ENCODE results near the gene PPFIA1. TPM values are rescaled to one million over a fixed set of nuclear protein-coding genes. Genes with fewer than 3 reads are reported as not detected.

Gene PPFIA1
- total RNA-seq, 1 donor from 2014 or later = 52.3 TPM

- peaks cover 2% of the 10 kb centered on the region for H3K27me3 Mint-ChIP-seq (ENCODE audit: unreplicated experiment)
- H3K36me3 Mint-ChIP-seq (ENCODE audit: low read depth, unreplicated experiment) = peaks cover 19% of the 10 kb centered on the region
- H3K4me3 Mint-ChIP-seq (ENCODE audit: unreplicated experiment) = no peak overlapping the region
- H3K9me3 Mint-ChIP-seq (ENCODE audit: unreplicated experiment) = no peaks in the 10 kb centered on the region
- no peak overlapping the region for H3K27ac Mint-ChIP-seq (ENCODE audit: unreplicated experiment)
- TF ChIP-seq CTCF (IDR thresholded peaks at IDR 0.05; ENCODE audit: unreplicated experiment) = no peak
- no peak for DNase-seq (ENCODE audit: low spot score)
- H3K4me1 Mint-ChIP-seq (ENCODE audit: unreplicated experiment) = no peaks in the 10 kb centered on the region
These were observed 101.6 kb downstream of the PPFIA1 start for GRCh38 chr11:70372076-70372475.

DNA sequence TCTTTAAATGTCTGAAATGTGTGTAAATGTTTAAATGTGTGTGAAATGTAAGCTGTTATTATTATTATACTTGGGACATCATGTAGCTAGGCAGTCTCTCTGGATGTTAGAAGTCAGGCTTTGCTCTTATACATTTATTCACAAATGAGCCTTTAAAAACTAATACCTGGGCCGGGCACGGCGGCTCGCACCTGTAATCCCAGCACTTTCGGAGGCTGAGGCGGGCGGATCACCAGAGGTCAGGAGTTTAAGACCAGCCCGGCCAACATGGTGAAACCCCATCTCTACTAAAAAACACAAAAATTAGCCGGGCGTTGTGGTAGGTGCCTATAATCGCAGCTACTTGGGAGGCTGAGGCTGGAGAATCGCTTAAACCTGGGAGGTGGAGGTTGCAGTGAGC, 106.1 kb downstream of the PPFIA1 start:
- H3K4me3 Mint-ChIP-seq (ENCODE audit: unreplicated experiment) = no peak overlapping the region
- DNase-seq (ENCODE audit: low spot score) = no peak
- H3K9me3 Mint-ChIP-seq (ENCODE audit: unreplicated experiment) = no peaks in the 10 kb centered on the region
- H3K4me1 Mint-ChIP-seq (ENCODE audit: unreplicated experiment) = no peaks in the 10 kb centered on the region
- H3K27me3 Mint-ChIP-seq (ENCODE audit: unreplicated experiment) = peaks cover 2% of the 10 kb centered on the region
- no peak overlapping the region for H3K27ac Mint-ChIP-seq (ENCODE audit: unreplicated experiment)
- H3K36me3 Mint-ChIP-seq (ENCODE audit: low read depth, unreplicated experiment) = peaks cover 18% of the 10 kb centered on the region
- no peak for TF ChIP-seq CTCF (IDR thresholded peaks at IDR 0.05; ENCODE audit: unreplicated experiment)

DNA sequence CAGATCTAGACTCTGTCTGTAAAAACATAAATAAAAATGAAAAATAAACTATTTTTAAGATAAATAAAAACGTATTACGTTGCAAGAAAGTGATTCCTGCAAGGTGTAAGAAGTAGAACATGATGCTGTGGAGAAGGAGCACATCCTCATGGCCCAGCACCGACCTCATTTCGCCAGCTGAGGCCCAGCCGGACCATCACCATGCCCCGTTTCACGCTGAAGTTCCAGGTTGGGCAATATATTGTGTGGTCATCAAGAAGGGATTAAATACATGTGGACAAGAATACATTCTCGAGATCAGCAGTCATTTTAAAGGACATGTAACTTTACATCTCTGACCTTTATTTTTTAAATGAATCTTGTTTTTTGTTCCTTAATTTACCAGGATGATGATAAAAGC, 107.2 kb downstream of the PPFIA1 start:
- DNase-seq (ENCODE audit: low spot score) = no peak
- H3K36me3 Mint-ChIP-seq (ENCODE audit: low read depth, unreplicated experiment) = peaks cover 12% of the 10 kb centered on the region
- no peak overlapping the region for H3K4me3 Mint-ChIP-seq (ENCODE audit: unreplicated experiment)
- no peaks in the 10 kb centered on the region for H3K9me3 Mint-ChIP-seq (ENCODE audit: unreplicated experiment)
- peaks cover 2% of the 10 kb centered on the region for H3K27me3 Mint-ChIP-seq (ENCODE audit: unreplicated experiment)
- no peak overlapping the region for H3K27ac Mint-ChIP-seq (ENCODE audit: unreplicated experiment)
- TF ChIP-seq CTCF (IDR thresholded peaks at IDR 0.05; ENCODE audit: unreplicated experiment) = no peak
- H3K4me1 Mint-ChIP-seq (ENCODE audit: unreplicated experiment) = no peaks in the 10 kb centered on the region

DNA sequence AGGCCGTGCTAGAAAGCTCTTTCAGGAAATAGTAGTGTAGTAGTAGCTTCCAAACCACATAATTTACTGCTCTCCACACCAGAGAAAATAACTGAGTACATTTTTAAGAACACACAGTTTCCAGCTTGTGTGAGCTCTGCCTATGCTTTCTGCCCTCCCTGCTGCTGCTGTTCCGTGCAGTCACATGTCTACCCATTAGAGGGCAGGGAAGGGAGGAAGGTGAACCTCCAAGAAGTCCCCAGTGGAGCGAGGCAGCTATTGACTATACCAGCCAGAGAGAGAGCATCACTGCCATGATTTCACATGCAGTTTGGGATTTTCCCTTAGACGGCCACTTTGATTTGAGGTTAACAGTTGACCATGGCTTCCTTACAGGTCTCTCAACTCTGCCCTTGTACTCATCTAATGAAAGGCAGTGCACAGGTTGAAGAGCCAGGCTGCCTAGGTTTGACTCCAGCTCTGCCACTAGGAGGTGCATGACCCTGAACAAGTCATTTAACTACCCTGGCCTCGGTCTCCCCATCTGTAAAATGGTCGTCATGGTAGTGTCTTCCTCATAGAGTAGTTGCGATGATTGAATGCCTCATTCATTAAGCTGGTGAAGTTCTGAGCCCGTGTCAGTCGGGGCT, 108.1 kb downstream of the PPFIA1 start:
- Mint-ChIP-seq H3K4me1 (ENCODE audit: unreplicated experiment) (no peaks in the 10 kb centered on the region), H3K36me3 (ENCODE audit: low read depth, unreplicated experiment) (peaks cover 8% of the 10 kb centered on the region), H3K4me3 (ENCODE audit: unreplicated experiment) (no peak overlapping the region), H3K27ac (ENCODE audit: unreplicated experiment) (no peak overlapping the region), H3K27me3 (ENCODE audit: unreplicated experiment) (peaks cover under 1% of the 10 kb centered on the region), H3K9me3 (ENCODE audit: unreplicated experiment) (no peaks in the 10 kb centered on the region)
- TF ChIP-seq CTCF (IDR thresholded peaks at IDR 0.05; ENCODE audit: unreplicated experiment) = no peak
- DNase-seq (ENCODE audit: low spot score) = no peak

DNA sequence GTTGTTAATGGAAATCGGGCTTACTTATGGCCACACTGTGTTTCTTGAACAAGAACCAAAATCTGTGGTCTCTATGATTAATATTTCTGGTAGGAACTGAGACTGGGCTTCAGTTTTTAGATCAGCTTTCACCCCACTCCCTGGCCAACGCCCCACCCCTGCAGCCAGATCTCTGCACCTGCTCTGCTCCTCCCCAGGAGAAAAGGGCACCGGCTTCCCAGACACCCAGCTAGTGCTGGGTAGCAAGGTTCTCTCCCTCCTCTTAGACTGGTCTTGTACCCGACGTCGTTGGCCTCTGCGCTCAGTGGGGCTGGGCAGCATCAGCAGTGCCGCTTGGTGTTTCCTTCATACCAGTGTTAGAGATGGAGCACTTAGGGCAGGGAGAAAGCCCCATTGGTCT, 110.9 kb downstream of the PPFIA1 start:
- Mint-ChIP-seq H3K27me3 (ENCODE audit: unreplicated experiment) (peaks cover 5% of the 10 kb centered on the region), H3K9me3 (ENCODE audit: unreplicated experiment) (no peaks in the 10 kb centered on the region), H3K4me3 (ENCODE audit: unreplicated experiment) (no peak overlapping the region), H3K4me1 (ENCODE audit: unreplicated experiment) (peaks cover 3% of the 10 kb centered on the region), H3K27ac (ENCODE audit: unreplicated experiment) (no peak overlapping the region), H3K36me3 (ENCODE audit: low read depth, unreplicated experiment) (peaks cover 15% of the 10 kb centered on the region)
- TF ChIP-seq CTCF (IDR thresholded peaks at IDR 0.05; ENCODE audit: unreplicated experiment) = no peak
- DNase-seq (ENCODE audit: low spot score) = no peak

Data from endothelial cell (in vitro differentiated cells).